OCI-LY3 (cell line): ENCODE measurements around the gene PTPRN2.

ENCODE experiments used
- H2AFZ ChIP-seq: fragments of 200-600, 300-600 bp; shearing (Covaris generic); 2 replicates; pipeline ENCODE4 v1.6.0; 2014; ENCODE audit warnings: antibody characterized with exemption, low read depth, low read length
- H3K27ac ChIP-seq: fragments of 200-600, 300-600 bp; sonication (generic); 2 replicates; pipeline ENCODE4 v1.5.1; 2014; ENCODE audit warnings: mild to moderate bottlenecking, low read length, moderate library complexity, mixed read lengths
- H3K27me3 ChIP-seq: fragments of 200-600, 300-600 bp; sonication (generic); 2 replicates; pipeline ENCODE4 v1.6.1; 2014; ENCODE audit warnings: low read depth, low read length, mixed read lengths
- H3K36me3 ChIP-seq: fragments of 200-600, 300-600 bp; sonication (generic); replicated peaks from 2 replicates; pipeline ENCODE3; 2014; ENCODE audit warnings: low read depth, low read length, mixed read lengths
- H3K4me1 ChIP-seq: fragments of 300-600, 200-600 bp; sonication (generic); 2 replicates; pipeline ENCODE4 v1.6.1; 2014; ENCODE audit warnings: low read length, mixed read lengths
- H3K4me2 ChIP-seq: fragments of 200-600, 300-600 bp; sonication (generic); 2 replicates; pipeline ENCODE4 v1.6.1; 2014; ENCODE audit warnings: low read length, mixed read lengths
- H3K4me3 ChIP-seq: fragments of 300-600, 200-600 bp; sonication (generic); 2 replicates; pipeline ENCODE4 v1.5.1; 2014; ENCODE audit warnings: antibody characterized with exemption, mild to moderate bottlenecking, low read length, moderate library complexity
- H3K79me2 ChIP-seq: fragments of 300-600, 200-600 bp; shearing (Covaris generic); 2 replicates; pipeline ENCODE4 v1.6.1; 2014; ENCODE audit warnings: mild to moderate bottlenecking, low read length, mixed read lengths
- H3K9ac ChIP-seq: fragments of 300-600, 200-600 bp; shearing (Covaris generic); 2 replicates; pipeline ENCODE4 v1.6.0; 2014; ENCODE audit warnings: mild to moderate bottlenecking, low read length, moderate library complexity
- H3K9me3 ChIP-seq: fragments of 200-600, 300-600 bp; shearing (Covaris generic); 2 replicates; pipeline ENCODE4 v1.6.1; 2014; ENCODE audit warnings: low read length, mixed read lengths; ENCODE audit not compliant: insufficient read depth
- H4K20me1 ChIP-seq: fragments of 200-600, 300-600 bp; sonication (generic); 2 replicates; pipeline ENCODE4 v1.6.1; 2016; ENCODE audit warnings: low read length, mixed read lengths; ENCODE audit not compliant: insufficient read depth
- CTCF ChIP-seq: fragments of 200-600, 300-600 bp; sonication (generic); IDR thresholded peaks from 2 replicates; pipeline ENCODE4 v1.5.1; 2014; ENCODE audit warnings: antibody characterized with exemption, low read length, low read depth
- EZH2phosphoT487 ChIP-seq: fragments of 200-600 bp; shearing (Covaris generic); IDR thresholded peaks from 2 replicates; pipeline ENCODE4 v1.6.1; 2018; ENCODE audit warnings: antibody characterized with exemption, mixed run types, low read depth

PTPRN2 gene

GRCh38 chr7:157764193-157764592 is 823.4 kb downstream of the PTPRN2 start:
- Histone ChIP-seq H3K79me2 (no peaks in the 10 kb centered on the region), H3K9me3 (no peaks in the 10 kb centered on the region), H3K27me3 (no peaks in the 10 kb centered on the region), H4K20me1 (no peaks in the 10 kb centered on the region), H3K9ac (no peak overlapping the region), H3K27ac (no peak overlapping the region), H3K4me2 (no peak overlapping the region), H3K4me3 (no peak overlapping the region), H2AFZ (no peak overlapping the region), H3K36me3 (no peaks in the 10 kb centered on the region), H3K4me1 (no peaks in the 10 kb centered on the region)
- TF ChIP-seq EZH2phosphoT487 = no peak
- no peak for TF ChIP-seq CTCF

- no peak for TF ChIP-seq CTCF
- no peak for TF ChIP-seq EZH2phosphoT487
These were observed 824.2 kb downstream of the PTPRN2 start for GRCh38 chr7:157763279-157764000.

GRCh38 chr7:157762824-157763223 is 824.8 kb downstream of the PTPRN2 start:
- Histone ChIP-seq H3K9ac (no peak overlapping the region), H3K4me2 (no peak overlapping the region), H4K20me1 (no peaks in the 10 kb centered on the region), H3K9me3 (no peaks in the 10 kb centered on the region), H3K4me3 (no peak overlapping the region), H3K27ac (no peak overlapping the region), H3K36me3 (no peaks in the 10 kb centered on the region), H2AFZ (no peak overlapping the region), H3K4me1 (no peaks in the 10 kb centered on the region), H3K27me3 (no peaks in the 10 kb centered on the region), H3K79me2 (no peaks in the 10 kb centered on the region)
- no peak for TF ChIP-seq CTCF
- TF ChIP-seq EZH2phosphoT487 = no peak

More at GRCh38 chr7:157763279-157764000, 824.2 kb downstream of the PTPRN2 start:
- Histone ChIP-seq H2AFZ (no peak overlapping the region), H3K79me2 (no peaks in the 10 kb centered on the region), H3K9me3 (no peaks in the 10 kb centered on the region), H3K4me3 (no peak overlapping the region), H3K36me3 (no peaks in the 10 kb centered on the region), H3K27ac (no peak overlapping the region), H4K20me1 (no peaks in the 10 kb centered on the region), H3K9ac (no peak overlapping the region), H3K4me2 (no peak overlapping the region), H3K4me1 (no peaks in the 10 kb centered on the region), H3K27me3 (no peaks in the 10 kb centered on the region)

- Histone ChIP-seq H3K4me1 (no peaks in the 10 kb centered on the region), H3K9ac (no peak overlapping the region), H3K36me3 (no peaks in the 10 kb centered on the region), H3K9me3 (no peaks in the 10 kb centered on the region), H3K79me2 (no peaks in the 10 kb centered on the region), H3K27me3 (no peaks in the 10 kb centered on the region), H3K4me2 (no peak overlapping the region), H3K4me3 (no peak overlapping the region), H2AFZ (no peak overlapping the region), H4K20me1 (no peaks in the 10 kb centered on the region), H3K27ac (no peak overlapping the region)
- TF ChIP-seq CTCF = no peak
- TF ChIP-seq EZH2phosphoT487 = no peak
These were observed 827.5 kb downstream of the PTPRN2 start for GRCh38 chr7:157760004-157760730.
